BJ (cell line): ENCODE data around the gene TMEM179. TPM values are rescaled to one million over a fixed set of nuclear protein-coding genes. Genes with fewer than 3 reads are reported as not detected.

Experiments used
- CTCF ChIA-PET: fragments of 350-600 bp; formaldehyde crosslinking; extraction: SDS; loops from one replicate; lab custom pipeline; 2021; ENCODE audit warnings: antibody characterized with exemption, inconsistent platforms; lab: Yijun Ruan, JAX
- POLR2A ChIA-PET: fragments of 300-600 bp; sonication (Branson Sonifier 250); formaldehyde crosslinking; extraction: SDS; loops from one replicate; lab custom pipeline; 2021; ENCODE audit warnings: antibody characterized with exemption; lab: Charles Lee
- DNase-seq: peaks from one replicate; pipeline ENCODE4 v3.0.0-alpha.2; 2011; ENCODE audit warnings: low read depth
- H3K27me3 ChIP-seq: 2 replicates; pipeline ENCODE4 v1.6.0; 2011; ENCODE audit warnings: low read length; ENCODE audit not compliant: control insufficient read depth, insufficient read depth
- H3K36me3 ChIP-seq: 2 replicates; pipeline ENCODE4 v1.5.1; 2011; ENCODE audit warnings: low read length; ENCODE audit not compliant: control insufficient read depth, insufficient read depth
- H3K4me3 ChIP-seq: 2 replicates; pipeline ENCODE4 v1.5.1; 2011; ENCODE audit warnings: low read depth, mild to moderate bottlenecking, control low read depth, low read length
- CTCF ChIP-seq: IDR thresholded peaks from 2 replicates; pipeline ENCODE4 v1.5.1; 2011; ENCODE audit warnings: low read depth, mild to moderate bottlenecking, control low read depth, inconsistent platforms, low read length, moderate library complexity; ENCODE audit not compliant: insufficient read depth
- polyA plus RNA-seq: library from polyadenylated mRNA; depleted of rRNA; stranded (reverse); fragments of >200 nt; gene quantifications from 2 replicates; pipeline ENCODE4 v1.2.3, GENCODE V29; 2011

TMEM179 gene
- polyA plus RNA-seq, 1 experiment, result 0.09 TPM

DNA sequence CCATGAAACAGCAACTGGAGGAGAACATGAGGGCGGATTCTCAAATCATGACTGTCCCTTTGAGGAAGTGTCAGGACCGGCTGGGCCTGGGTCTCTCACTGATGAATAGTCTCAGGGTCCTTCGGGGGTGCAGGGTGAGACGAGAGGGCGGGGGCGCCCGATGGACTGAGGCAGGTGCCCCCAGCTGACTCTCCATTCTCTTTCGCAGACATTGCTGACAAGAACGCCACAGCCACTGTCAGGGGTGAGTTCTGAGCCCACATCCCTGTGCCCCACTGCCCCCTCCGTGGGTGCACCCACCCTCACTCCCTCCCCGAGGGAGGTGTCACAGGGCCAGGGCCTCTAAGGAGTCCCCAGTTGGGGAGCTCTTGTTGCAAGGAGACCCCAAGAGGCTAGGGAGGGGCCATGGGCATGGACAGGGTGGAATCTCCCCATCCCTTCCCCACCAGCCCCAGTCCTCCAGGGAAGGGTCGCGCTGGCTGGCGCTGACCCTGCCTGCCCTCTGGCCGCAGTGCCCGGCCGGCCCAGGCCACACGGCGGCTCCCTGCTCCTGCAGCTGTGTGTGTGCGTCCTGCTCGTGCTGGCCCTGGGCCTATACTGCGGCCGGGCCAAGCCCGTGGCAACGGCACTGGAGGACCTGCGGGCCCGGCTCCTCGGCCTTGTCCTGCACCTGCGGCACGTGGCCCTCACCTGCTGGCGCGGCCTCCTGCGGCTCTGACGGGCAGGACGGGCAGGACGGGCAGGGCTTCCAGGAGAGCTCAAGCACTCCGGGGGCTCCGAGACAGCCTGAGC lies 16.3 kb downstream of the TMEM179 start:
- ChIA-PET POLR2A (no interaction called here), CTCF (no interaction called here)

DNA sequence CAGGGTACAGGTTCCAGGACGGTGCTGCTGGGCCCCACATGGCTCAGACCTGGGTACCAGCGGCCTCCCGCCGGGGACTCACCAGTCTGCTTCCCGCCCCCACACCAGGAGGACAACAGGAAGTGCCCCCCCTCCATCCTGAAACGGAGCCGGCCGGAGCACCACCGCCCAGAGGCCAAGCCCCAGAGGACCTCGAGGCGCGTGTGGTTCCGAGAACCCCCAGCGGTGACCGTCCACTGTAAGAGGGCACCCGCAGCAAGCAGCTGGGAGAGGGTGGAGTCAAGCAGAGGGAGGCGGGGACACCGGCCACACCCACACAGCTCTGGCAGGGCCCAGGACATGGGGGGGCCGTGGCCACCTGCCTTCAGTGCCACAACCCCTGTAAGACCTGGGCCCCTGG lies 16.9 kb downstream of the TMEM179 start:
- TF ChIP-seq CTCF, result no peak
- CTCF ChIA-PET, result no interaction called here
- Histone ChIP-seq H3K27me3 (peaks cover 2% of the 10 kb centered on the region), H3K4me3 (no peak overlapping the region), H3K36me3 (no peaks in the 10 kb centered on the region)
- POLR2A ChIA-PET, result no interaction called here
- DNase-seq, result no peak

More for the DNA sequence above, 16.3 kb downstream of the TMEM179 start:
- H3K4me3 ChIP-seq, result no peak overlapping the region
- H3K27me3 ChIP-seq, result peaks cover 2% of the 10 kb centered on the region
- no peak for TF ChIP-seq CTCF
- H3K36me3 ChIP-seq, result no peaks in the 10 kb centered on the region
- DNase-seq, result no peak

GRCh38 chr14:104586832-104587620 lies 17.5 kb downstream of the TMEM179 start:
- H3K36me3 ChIP-seq, result no peaks in the 10 kb centered on the region
- TF ChIP-seq CTCF, result no peak
- no peak for DNase-seq
- H3K4me3 ChIP-seq, result no peak overlapping the region
- ChIA-PET POLR2A (no interaction called here), CTCF (no interaction called here)
- H3K27me3 ChIP-seq, result peaks cover 2% of the 10 kb centered on the region; the same call in 1 of the 2 replicates

GRCh38 chr14:104585966-104586697 lies 18.4 kb downstream of the TMEM179 start:
- POLR2A ChIA-PET, result no interaction called here

More at GRCh38 chr14:104585966-104586697, 18.4 kb downstream of the TMEM179 start:
- Histone ChIP-seq H3K36me3 (no peaks in the 10 kb centered on the region), H3K27me3 (peaks cover 2% of the 10 kb centered on the region; the same call in 1 of the 2 replicates), H3K4me3 (no peak overlapping the region)
- CTCF ChIA-PET, result no interaction called here
- no peak for TF ChIP-seq CTCF
- DNase-seq, result no peak
